NCI-H128 (cell line): ENCODE measurements around the gene BRF1.

ENCODE experiments used
- DNase-seq: peaks from one replicate; lab custom pipeline; 2025; ENCODE audit not compliant: unreplicated experiment; lab: John Stamatoyannopoulos, UW

BRF1 gene

DNA sequence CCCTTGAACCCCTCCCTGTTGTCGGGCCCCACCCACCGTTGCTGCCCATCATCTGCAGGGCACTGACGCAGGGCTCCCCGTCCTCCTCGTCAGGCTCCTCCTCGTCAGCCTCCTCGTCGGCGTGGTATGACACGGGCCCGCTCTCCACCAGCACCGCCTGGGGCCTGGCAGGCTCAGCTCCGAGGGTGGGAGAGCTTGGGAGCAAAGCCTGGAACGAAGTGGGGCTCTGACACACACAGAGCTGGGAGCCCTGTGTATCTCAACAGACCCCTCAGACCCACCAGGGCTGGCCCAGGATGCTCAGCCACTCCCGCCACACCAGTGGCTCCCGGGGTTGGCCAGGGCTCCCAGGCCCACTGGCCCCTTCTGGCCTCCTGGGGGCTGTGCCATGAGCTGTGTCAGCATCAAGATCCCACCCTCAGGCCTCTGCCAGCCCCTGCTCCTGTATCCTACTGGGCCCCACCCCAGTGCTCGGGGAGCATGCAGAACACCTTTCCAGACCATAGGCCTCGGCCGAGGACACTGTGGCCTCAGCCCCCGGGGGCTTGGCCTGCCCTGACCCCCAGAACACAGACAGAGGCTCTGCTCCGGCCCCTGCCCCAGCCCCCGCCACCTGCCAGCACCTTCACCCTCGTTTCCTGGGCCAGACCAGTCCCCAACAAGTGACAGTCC is 89.6 kb downstream of the BRF1 start:
- DNase-seq = no peak

DNA sequence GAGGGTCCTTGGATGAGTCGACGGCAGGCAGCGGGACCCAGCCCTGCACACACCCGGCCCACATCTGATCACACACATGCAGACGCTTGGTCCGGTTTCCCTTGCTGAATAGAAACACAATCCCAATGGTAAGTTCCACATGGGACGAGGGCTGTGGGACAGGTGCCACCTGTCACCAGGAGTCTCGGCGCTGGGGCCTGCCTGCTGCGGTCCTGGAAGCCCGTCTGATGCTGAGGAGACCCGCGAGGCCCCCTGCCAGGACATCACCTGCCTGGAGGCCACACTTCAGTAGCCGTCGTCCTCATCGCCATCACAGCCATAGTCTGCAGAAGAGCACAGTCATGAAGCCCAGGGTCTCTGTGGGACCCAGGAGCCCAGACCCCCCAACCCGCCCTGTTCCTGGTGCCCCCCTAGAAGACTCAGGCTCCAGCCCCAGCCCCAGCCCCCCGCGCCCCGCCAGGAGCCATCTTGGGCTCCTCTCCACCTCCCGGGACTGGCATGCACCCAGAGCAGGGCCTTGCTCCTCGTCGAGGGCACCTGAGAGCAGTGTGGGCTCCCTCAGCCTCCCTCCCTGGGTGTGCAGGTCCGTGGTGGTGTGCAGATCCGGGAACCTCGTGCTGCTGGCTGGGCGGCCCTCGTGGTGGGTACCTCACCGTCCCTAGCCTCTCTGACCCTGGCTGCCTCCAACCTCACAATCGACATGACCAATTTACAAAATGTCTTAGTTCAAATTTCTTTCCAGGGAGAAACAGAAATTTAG is 90.4 kb downstream of the BRF1 start:
- DNase-seq = no peak

DNA sequence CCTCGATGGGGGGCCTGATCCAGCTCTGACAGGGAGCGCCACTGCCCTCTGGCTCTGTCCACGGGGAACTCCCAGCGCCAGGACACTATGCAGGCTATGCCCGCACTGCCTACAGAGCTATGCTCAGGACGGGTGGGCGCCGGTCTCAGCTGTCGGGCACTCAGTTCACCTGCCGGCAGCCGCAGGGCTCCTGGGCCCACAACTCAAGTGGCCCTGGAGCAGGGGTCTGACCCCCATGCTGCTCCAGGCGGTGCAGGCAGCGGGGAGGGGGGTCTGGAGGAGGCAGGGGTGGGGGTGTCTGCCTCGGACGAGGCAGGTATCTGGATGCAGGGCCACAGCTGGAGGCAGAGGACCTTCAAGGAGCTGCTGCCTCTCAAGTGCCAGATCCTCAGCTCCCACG is 91.2 kb downstream of the BRF1 start:
- no peak for DNase-seq

DNA sequence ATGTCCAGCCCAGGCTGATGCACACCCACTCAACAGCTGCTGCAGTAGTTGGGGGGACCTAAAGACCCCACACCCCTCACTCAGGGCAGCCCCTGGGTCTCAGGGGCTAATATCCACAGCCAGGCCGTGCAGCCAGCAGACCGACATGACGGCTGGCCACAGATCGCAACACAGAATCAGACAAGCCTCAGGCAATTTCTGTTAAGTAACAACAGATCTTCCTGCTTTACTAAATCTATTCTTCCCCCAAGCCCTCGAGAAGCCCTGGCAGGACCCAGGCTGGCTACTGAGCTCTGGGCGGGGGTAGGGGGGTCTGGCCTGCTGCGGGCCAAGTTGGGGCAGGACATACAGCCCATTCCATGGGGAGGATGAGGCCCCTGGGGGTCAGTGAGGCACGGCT is 91.7 kb downstream of the BRF1 start:
- DNase-seq = no peak

DNA sequence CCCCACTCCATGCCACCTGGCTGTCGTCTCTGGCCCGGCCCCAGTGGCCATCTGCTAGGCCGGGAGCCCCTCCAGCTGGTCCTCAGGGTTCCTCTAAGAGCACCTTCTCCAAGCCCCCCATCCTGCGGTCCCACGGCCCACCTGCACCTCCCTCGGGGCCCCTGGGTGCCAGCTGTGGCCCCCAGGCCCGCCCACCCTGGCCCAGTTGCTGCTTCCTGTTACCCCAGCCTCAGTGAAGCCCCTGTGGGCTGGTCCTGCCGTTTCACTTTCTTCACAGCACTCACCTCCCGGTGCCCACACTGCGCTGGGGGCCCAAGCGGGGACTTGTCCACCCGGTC is 92.1 kb downstream of the BRF1 start:
- no peak for DNase-seq

DNA sequence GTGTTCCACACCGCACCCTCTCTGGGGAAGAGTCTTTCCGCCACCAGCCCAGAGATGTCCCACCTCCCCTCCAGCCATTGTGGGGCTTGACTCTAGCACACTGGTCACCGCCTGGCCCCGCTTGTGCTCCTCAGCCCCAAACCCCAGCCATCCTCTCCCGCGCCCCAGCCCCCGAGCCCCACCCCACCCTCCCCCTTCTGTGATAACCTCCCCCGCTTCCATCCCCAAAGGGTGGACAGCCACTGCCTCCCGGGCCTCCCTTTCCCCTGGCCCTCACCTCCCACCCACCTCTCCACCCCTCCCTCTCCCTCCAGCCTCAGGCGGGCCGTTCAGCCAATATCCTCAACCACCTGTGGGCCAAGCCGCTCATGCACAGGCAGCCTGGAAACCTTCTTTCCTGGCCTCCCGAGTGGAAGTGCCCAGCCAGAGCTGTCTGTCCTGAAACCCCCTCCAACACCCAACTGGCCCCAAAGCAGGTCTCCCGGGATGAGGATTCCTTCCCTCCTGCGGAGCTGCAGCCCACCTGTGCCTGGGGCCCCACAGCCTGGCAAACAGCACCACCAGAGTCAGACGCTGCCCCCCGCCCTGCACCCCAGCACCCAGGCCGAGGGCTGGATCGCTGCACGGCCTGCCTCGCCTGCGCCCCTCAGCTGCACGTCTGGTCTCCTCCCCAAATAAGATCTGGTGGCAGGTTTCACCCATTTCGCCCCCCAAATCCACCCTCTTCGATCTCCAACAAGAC is 92.6 kb downstream of the BRF1 start:
- DNase-seq = no peak

DNA sequence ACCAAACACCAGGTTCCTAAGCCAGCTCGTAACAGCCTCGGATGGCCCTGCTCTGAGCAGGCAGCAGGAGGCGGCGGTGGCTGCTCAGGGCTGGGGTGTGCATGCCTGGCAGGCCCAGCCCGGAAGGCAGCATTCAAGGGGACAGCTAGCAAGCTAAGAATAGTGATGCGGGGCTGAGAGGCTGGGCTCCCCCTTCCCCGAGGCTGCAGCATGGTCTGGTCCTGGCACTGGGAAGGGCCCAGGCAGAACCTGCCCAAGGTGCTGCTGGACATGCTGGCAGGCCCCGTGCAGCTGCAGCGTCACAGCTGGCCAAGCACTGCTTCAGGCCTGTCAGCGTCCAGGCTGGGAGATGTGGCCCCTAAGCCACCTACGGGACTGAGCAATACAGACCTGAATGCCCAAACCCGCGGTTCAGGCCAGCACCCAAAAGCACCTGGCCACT is 93.3 kb downstream of the BRF1 start:
- no peak for DNase-seq

DNA sequence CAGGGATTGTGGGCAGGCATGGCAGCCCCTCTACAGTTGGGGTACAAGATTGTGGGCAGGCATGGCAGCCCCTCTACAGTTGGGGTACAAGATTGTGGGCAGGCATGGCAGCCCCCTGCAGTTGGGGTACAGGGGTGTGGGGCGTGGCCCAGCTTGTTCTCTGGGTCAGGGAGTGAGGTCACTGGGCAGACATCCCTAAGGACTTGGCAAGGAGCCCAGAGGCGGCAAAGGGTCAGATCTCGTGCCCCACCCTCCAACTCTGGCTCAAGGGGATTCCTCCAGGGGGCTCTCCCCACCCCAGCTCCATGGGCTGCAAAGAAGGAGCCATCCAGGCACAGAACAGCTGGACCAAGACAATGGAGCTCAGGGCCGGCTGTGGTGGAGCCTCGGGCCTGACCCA is 93.9 kb downstream of the BRF1 start:
- DNase-seq = no peak

DNA sequence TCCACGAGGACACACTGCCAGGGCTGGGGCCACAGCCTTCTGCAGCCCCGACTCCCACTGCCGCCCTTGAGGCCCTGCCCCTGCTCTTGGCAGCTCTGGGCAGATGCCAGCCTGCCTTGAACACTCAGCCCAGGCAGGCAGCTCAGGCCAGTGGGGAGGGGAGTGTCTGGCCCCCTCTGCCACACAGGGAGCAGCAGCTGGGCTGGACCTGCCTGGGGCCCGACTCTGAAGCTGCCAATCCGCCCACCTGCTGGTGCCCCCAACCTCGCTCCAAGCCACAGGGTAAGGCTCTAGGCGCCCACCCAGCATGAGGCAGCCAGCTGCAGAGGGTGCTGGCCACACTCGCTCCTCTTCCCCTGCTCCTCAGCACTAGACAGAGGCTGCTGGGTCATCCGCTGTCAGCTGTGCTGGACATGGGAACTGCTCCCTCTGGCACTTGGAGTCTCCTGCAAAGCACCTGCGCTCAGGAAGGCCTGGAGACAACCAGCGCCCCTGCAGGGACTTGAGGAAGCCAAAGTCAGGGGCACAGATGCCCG is 95.1 kb downstream of the BRF1 start:
- no peak for DNase-seq

DNA sequence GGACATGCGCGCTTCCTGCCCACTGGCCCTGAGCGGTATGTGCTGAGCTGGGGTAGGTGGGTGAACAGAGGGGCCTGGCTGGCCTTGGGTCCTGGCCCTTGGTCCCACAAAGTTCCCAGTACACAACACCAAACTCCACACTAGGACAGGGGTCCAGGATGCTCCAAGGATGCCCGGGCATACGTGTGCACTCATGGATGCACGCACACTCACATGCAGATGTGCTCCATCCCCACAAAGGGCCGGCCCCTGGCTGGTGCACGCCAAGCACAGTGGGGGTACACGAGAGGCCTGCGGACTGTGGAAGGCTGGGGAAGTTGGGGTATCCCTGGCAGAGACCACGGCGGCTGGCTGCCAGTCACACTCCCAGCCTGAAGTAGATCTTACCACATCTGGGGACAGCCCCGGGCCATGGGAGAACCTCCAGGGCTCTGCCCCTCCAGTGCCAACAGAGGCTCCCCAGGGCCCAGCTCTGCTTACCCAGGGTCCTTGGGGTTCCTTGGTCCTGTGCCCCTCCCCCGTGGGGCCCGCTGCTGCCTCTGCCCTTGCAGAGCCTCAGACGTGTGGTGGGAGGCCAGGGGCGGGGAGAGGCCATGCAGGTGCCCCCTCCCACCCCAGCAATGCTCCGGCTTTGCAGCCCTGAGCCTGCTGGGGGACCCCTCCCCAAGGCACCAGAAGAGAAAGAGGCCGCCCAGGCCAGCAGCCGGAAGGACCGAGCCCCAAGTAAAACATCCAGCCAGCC is 95.7 kb downstream of the BRF1 start:
- no peak for DNase-seq

DNA sequence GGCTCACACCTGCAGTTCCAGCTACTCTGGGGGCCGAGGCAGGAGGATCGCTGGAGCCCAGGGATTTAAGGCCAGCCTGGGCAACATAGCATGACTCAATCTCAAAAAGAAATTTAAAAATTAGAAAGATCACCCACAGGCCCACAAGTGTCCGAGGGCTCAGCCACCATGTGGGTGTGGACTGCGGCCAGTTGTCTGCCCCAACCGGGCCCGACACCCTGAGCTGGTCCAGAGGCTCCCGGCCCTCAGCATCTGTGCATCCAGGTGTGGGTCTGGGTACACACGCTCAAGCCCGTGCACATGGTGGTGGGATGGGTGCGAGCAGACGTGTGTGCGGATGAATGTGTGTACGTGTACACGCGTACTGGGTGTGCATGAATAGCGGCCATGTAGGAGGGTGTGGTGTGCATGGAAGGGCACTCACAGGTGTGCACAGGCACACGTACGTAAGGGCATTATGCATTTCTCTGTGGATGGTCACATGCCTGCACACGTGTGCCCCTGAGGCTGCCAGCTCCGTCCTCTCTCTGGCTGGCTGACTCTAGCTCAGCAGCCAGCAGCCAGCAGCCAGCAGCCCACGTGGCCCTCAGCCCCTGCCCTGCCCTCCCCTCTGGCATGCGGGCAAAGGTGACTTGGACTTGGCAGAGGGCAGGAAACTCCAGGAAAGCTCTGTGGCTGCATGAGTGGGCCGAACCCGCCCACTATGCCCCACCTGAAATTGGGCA is 96.4 kb downstream of the BRF1 start:
- no peak for DNase-seq

DNA sequence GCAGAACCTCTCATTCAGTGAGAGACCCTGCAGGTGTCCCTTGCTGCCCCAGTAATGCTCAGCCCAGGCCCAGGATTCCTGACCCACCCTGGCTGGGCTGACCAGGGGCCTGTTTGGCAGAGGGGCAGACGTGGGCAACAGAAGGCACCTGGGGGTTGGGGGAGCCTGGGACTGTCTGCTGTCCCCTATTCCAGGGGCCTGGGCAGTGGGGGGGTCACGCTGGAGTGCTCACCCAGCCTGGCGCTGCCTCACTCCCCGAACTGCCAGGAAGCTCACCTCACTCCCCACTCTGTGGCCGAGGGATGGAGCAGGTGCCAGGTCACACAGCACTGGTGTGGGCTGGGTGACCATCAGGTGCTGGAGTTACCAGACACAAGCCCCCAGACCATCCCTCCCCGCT is 97.1 kb downstream of the BRF1 start:
- DNase-seq = no peak

DNA sequence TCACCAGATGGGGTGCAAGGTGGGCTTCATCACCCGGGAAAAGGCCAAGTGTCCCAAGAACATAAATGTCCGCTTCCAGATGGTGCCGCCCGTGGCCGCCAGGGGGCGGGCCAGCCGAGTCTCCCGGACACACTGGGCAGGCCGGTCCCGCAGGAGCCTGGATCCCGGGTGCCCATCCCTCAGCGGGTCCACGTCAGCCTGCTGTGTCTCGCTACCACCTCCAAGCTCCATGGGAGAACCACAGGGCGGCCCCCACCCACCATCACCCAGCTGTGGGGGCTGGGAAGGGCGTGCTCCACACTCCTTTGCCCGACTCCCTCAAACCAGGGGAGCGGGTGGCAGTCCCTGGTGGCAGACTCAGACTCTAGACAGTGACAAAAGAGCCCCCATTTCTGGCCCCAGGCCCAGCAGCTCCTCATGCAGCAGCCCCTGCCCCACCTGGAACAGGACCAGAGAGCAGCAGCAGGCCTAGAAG is 97.7 kb downstream of the BRF1 start:
- DNase-seq = no peak

DNA sequence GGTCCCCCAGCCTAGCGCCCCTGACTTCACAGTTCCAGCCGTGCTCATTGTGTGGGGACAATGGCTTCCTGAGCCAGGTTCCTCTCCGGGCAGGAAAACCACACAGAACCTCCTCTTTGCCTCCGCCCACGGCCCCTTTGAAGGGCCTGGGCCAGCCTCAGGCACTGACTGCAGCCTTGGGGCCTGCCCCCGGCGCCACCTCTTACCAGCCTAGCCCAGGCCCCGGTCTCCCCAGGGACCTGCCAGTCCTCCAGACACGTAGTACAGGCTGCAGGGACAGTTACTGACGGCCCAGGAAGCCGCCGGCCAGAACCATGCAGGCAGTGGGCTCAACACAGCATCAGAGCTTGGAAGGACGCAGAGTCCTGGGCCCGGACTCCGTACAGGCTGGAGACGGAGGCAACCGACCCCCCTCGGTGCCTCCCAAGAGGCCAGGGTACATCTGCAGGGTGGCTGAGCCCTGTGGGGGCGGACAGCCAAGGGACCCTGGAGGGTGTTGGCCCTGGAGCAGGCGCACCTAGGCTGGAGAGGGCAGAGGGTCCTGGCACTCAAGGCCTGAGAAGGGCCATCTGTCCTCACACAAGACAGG is 98.8 kb downstream of the BRF1 start:
- no peak for DNase-seq

DNA sequence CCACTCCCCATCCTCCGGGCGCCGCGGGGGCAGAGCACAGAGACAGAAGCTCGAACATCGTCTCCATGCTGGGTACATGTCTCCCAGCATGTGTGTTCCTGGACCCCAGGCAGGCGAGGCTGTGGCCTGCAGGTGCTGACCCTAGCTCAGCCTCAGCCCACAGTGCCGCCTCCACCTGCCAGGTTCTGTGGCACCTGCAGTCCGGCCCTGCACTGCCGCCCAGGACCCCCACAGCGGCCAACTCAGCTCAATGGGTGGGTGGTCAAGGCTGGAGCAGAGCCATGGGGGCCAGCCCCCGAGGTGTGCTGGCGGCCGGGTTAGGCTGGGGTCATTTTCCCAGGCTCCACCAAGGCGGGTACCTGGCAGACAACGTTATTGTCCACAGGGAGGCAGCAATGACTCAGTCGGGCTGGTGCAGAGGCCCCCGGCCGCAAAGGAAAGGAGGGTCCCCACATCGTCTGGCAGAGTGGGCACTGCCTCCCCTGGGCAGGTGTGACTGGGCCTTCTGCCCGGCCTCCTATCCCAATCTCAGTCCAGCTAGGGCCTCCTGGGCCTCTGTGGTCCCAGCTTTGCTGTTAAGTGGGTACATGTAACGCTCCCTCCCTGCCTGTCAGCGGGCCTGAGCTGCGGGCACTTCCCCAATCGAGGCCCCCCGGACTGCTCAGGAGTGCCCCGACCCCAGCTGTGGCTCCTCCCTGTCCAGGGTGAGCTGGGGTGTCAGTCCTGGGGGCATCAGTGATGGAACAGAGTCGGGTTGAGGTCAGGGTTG is 99.5 kb downstream of the BRF1 start:
- DNase-seq = no peak

DNA sequence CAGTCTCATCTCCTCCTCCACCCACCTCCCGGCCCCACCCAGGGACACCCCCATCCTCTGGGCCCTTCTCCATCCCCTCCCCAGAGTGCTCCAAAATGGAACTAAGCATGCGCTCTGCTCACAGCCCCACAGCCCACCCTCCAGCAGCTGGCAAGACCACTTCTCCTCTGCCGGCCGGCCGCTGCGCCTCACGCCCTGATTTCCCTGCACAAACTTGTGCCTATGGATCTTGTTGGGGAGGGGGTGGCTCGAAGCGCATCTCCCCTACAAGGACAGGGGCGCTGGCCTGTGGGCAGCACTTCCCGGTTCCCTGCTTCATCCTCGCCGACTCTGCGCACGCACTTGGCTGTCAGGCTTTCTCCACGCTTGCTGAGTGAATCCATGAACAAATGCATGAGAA is 100.2 kb downstream of the BRF1 start:
- DNase-seq = no peak

DNA sequence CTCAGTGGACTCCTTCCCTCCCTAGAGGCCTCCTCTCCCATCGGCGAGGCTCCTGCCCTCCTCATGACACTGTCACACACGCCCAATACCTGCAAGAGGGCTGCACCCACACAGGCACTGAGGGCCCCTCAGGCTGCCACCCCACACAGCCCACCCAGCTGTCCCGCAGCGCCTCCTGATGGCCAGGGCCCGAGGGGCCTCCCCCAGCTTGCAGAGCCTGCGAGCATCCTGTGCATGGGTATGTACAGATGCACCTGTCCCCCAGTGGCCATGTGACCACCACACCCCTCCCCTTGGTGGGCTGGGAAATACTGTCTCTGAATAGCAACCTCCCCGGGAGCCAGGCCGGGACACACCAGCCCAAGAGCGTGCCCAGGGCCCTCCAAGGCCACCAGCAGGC is 100.7 kb downstream of the BRF1 start:
- DNase-seq = no peak

DNA sequence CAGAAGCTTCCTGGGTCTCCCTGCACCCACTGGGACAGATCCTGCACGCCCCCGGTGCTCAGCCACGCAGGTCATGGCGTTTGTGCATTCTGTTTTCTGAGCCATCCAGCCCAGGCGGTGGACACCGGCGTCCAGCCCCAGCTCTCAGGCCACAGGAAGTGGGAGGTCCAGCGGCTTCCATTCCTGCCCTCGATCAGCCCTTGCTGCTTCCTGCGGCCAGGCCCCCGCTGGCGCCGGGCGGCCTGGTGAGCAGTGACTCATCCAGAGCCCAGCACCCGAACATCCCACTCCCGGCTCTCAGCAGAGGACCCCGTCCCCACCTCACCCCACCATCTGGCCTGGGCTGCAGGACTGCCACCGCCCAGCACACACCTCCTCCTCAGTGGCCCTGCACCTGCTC is 101.7 kb downstream of the BRF1 start:
- DNase-seq = no peak

DNA sequence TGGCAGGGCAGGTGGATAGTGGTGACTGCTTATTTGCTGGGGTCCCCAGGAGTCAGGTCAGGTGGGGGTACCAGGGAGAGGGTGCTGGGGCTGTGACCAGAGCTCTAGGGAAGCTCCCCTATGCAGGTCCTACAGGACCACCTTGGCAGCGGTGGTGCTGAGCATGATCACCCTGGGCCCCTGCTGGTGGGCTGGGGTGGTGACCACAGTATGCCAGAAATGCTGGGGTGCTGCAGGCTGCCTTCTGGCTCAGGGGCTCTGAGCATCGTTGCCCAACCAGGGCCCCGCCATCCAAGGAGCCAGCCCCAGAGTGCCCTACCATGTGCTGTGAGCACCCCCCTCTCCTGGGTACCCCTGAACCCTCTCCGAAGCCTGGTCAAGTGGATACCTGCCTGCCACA is 102.2 kb downstream of the BRF1 start:
- DNase-seq = no peak
